Activated T-cell treated with anti-CD3 and anti-CD28 coated beads for 1 hour (primary cell): Measurements from ENCODE around the gene SRRD.

Experiments used
- DNase-seq: peaks from one replicate; pipeline ENCODE4 v3.0.0-alpha.2; 2020; ENCODE audit warnings: low read depth

SRRD gene

GRCh38 chr22:26453812-26454500 lies 29.7 kb upstream of the SRRD start:
- DNase-seq = no peak

- no peak for DNase-seq
These were observed 25.9 kb upstream of the SRRD start for GRCh38 chr22:26457661-26458272.

- no peak for DNase-seq
These were observed 23.5 kb upstream of the SRRD start for GRCh38 chr22:26460202-26460601.

- DNase-seq = peak; percentile 34
These were observed 22.4 kb upstream of the SRRD start for GRCh38 chr22:26461188-26461810.

GRCh38 chr22:26462051-26462450 lies 21.6 kb upstream of the SRRD start:
- DNase-seq = no peak

GRCh38 chr22:26462641-26463040 lies 21.0 kb upstream of the SRRD start:
- no peak for DNase-seq

- DNase-seq = no peak
These were observed 20.5 kb upstream of the SRRD start for GRCh38 chr22:26463101-26463661.

- DNase-seq = no peak
These were observed 20.0 kb upstream of the SRRD start for GRCh38 chr22:26463688-26464087.

GRCh38 chr22:26464312-26464711 lies 19.4 kb upstream of the SRRD start:
- no peak for DNase-seq

GRCh38 chr22:26466196-26466595 lies 17.5 kb upstream of the SRRD start:
- DNase-seq = no peak

GRCh38 chr22:26470807-26471206 lies 12.9 kb upstream of the SRRD start:
- no peak for DNase-seq

- DNase-seq = no peak
These were observed 12.2 kb upstream of the SRRD start for GRCh38 chr22:26471522-26471921.

- no peak for DNase-seq
These were observed 9.0 kb upstream of the SRRD start for GRCh38 chr22:26474682-26475081.

- no peak for DNase-seq
These were observed 6.9 kb upstream of the SRRD start for GRCh38 chr22:26476705-26477340.

- no peak for DNase-seq
These were observed 6.3 kb upstream of the SRRD start for GRCh38 chr22:26477341-26477731.

GRCh38 chr22:26479043-26479791 lies 4.5 kb upstream of the SRRD start:
- no peak for DNase-seq

GRCh38 chr22:26479792-26480610 lies 3.7 kb upstream of the SRRD start:
- no peak for DNase-seq

GRCh38 chr22:26480611-26480932 lies 3.1 kb upstream of the SRRD start:
- DNase-seq = no peak

GRCh38 chr22:26481112-26481693 lies 2.5 kb upstream of the SRRD start:
- DNase-seq = no peak

GRCh38 chr22:26481694-26482093 lies 2.0 kb upstream of the SRRD start:
- DNase-seq = no peak

GRCh38 chr22:26482161-26482560 lies 1.5 kb upstream of the SRRD start:
- DNase-seq = no peak
